HG03571 (cell line): ENCODE data around the gene RNF141.
A peak's percentile ranks its signal among the peaks of the same experiment; 100 is the strongest.

Experiments used
- ATAC-seq: cut with Tn5 transposase; IDR thresholded peaks from one replicate; pipeline ENCODE4 v1.9.1; 2021; ENCODE audit not compliant: unreplicated experiment

Gene RNF141

GRCh38 chr11:10526974-10527918 is 13.7 kb downstream of the RNF141 start:
- ATAC-seq, result peak; percentile 68

GRCh38 chr11:10524471-10524870 is 16.5 kb downstream of the RNF141 start:
- ATAC-seq, result no peak

- ATAC-seq, result no peak
These were observed 18.1 kb downstream of the RNF141 start for GRCh38 chr11:10522921-10523320.

- no peak for ATAC-seq
These were observed 18.7 kb downstream of the RNF141 start for GRCh38 chr11:10522276-10522675.

GRCh38 chr11:10520562-10520961 is 20.4 kb downstream of the RNF141 start:
- ATAC-seq, result no peak

GRCh38 chr11:10519630-10520029 is 21.4 kb downstream of the RNF141 start:
- ATAC-seq, result no peak

GRCh38 chr11:10518891-10519290 is 22.1 kb downstream of the RNF141 start:
- ATAC-seq, result no peak

GRCh38 chr11:10518123-10518522 is 22.9 kb downstream of the RNF141 start:
- no peak for ATAC-seq

GRCh38 chr11:10515418-10515817 is 25.6 kb downstream of the RNF141 start:
- no peak for ATAC-seq

GRCh38 chr11:10514709-10515108 is 26.3 kb downstream of the RNF141 start:
- ATAC-seq, result no peak

GRCh38 chr11:10514202-10514601 is 26.8 kb downstream of the RNF141 start:
- no peak for ATAC-seq

GRCh38 chr11:10511181-10511621 is 29.8 kb downstream of the RNF141 start:
- no peak for ATAC-seq

- ATAC-seq, result no peak
These were observed 35.0 kb downstream of the RNF141 start for GRCh38 chr11:10506008-10506370.

- ATAC-seq, result no peak
These were observed 35.5 kb downstream of the RNF141 start for GRCh38 chr11:10505278-10506007.

GRCh38 chr11:10504490-10504889 is 36.5 kb downstream of the RNF141 start:
- no peak for ATAC-seq

GRCh38 chr11:10503777-10504480 is 37.1 kb downstream of the RNF141 start:
- ATAC-seq, result no peak

- ATAC-seq, result no peak
These were observed 37.8 kb downstream of the RNF141 start for GRCh38 chr11:10503221-10503620.

- ATAC-seq, result no peak
These were observed 38.2 kb downstream of the RNF141 start for GRCh38 chr11:10502770-10503169.

GRCh38 chr11:10502065-10502680 is 38.8 kb downstream of the RNF141 start:
- no peak for ATAC-seq

- ATAC-seq, result no peak
These were observed 40.0 kb downstream of the RNF141 start for GRCh38 chr11:10500757-10501684.
